Measurements from ENCODE around the gene AKT3. TPM values are rescaled to one million over a fixed set of nuclear protein-coding genes. Genes with fewer than 3 reads are reported as not detected.

The AKT3 gene
- polyA plus RNA-seq, 3 donors, result 0.81 to 1.7 (median 1.4) TPM

DNA sequence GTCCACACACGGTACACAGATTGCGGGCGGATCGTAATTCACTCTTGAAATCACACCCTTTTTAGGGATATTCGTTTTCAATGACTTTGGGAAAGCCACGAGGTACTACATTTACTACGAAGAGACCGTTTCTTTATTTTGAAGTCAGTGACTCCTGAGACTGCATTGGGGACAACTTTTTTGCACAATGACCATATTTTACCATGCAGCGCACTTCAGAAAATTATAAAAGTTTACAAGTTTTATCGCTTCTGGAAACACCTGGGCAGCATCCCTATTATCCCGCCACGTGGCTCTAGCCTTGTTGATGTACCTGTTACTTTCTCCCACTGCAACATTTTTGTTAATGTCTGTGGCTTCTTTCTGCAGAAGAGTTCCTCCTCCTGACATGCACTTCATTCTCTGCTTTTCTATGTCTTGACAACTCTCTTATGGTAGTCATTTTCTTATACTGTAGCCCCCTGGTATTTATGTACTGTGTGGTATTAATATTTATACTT, 1.3 kb upstream of the AKT3 start:
- no peak for DNase-seq

DNA sequence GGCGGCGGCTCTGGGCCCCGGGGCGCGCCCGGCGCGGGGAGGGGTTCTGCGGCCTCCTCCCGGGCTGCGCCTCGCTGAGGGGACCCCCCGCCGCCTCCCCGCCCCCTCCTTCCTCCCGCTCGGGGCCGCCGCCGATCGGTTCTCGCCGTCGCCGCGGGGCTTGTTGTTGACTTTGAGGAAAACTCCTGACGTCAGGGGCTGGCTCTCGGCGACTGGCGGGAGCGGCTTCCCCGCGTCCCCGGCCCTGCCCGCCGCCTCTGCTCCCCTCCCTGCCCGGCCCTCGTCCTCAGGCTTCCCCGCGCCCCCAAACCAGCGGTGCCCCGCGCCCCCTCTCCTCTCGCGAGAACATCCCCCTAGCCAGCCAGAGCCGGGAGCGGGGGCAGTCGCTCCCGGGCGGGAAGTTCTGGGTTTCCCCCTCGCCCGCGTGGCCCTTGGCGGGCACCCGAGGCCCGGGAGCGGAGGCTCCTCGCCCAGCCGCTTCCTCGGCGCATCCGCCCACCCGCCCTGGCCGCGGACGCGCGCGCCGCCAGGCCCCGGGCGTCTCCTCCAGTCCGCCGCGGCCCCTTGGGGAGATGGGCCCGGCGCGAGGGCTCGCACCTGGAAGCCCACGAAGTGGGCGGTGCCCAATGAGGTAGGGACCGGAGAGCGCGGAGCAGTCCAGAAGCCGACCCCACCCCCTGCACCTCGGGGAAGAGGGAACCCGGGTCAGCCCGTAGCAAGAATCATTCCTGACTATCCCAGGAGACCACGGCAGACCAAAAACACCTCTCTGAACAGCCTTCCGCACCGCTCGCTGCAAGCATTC, 611 bp upstream of the AKT3 start:
- H3K4me1 ChIP-seq (ENCODE audit: control insufficient read depth in 1 of 2, insufficient read depth in 2 of 2, low read length in 2 of 2), result peaks cover 11 to 25% of the 10 kb centered on the region in 2 donors

More for the DNA sequence above, 1.3 kb upstream of the AKT3 start:
- Histone ChIP-seq H3K27me3 (ENCODE audit: control insufficient read depth in 2 of 2, insufficient read depth in 2 of 2, low read length in 2 of 2) (peaks cover 17 to 49% of the 10 kb centered on the region in 2 donors), H3K27ac (ENCODE audit: low read depth in 1 of 2, low read length in 2 of 2) (peak overlapping the region in 1 of 2 donors; percentile 56), H3K4me1 (ENCODE audit: control insufficient read depth in 1 of 2, insufficient read depth in 2 of 2, low read length in 2 of 2) (peaks cover 11 to 25% of the 10 kb centered on the region in 2 donors), H3K9ac (ENCODE audit: insufficient read depth, low read length, poor library complexity, severe bottlenecking) (peak overlapping the region; percentile 72), H2AFZ (ENCODE audit: insufficient read depth, low read depth, low read length, poor library complexity, severe bottlenecking) (peak overlapping the region; percentile 94), H4K20me1 (ENCODE audit: insufficient read depth, low read length) (no peaks in the 10 kb centered on the region), H3K9me3 (replicated peaks in 1 of 2; ENCODE audit: control insufficient read depth in 1 of 2, insufficient read depth in 1 of 2, low read length in 2 of 2) (no peaks in the 10 kb centered on the region), H3K4me2 (replicated peaks; ENCODE audit: extremely low read depth, low read length, poor library complexity, severe bottlenecking) (peak overlapping the region; percentile 84), H3K4me3 (replicated peaks in 1 of 3; ENCODE audit: low read depth in 2 of 3, low read length in 3 of 3) (peak overlapping the region; percentile 55 to 80 (median 60)), H3K36me3 (replicated peaks in 1 of 2; ENCODE audit: control insufficient read depth in 1 of 2, insufficient read depth in 2 of 2, low read length in 2 of 2) (no peaks in the 10 kb centered on the region), H3K79me2 (ENCODE audit: insufficient read depth, low read length) (no peaks in the 10 kb centered on the region)
- H3K27ac Mint-ChIP-seq, result peak overlapping the region in 5 of 7 donors; percentile 11 to 78 (median 66)
- H3K9me3 Mint-ChIP-seq, result peaks cover 0 to 6% (median 0%) of the 10 kb centered on the region in 7 donors
- intact Hi-C loops (cut with micrococcal nuclease), result no loop called here
- H3K4me1 Mint-ChIP-seq, result peaks cover 14% of the 10 kb centered on the region
- H3K4me3 Mint-ChIP-seq, result peak overlapping the region; percentile 83 to 96
- peaks cover 31 to 46% (median 31%) of the 10 kb centered on the region in 3 donors for H3K27me3 Mint-ChIP-seq (ENCODE audit: low read depth in 3 of 3)
- 0% methylated on average over 8 of the region's 12 CpGs for WGBS (ENCODE audit: insufficient coverage)
- H3K36me3 Mint-ChIP-seq, result peaks cover 0 to 5% of the 10 kb centered on the region in 2 donors
- TF ChIP-seq, protein P1, sequence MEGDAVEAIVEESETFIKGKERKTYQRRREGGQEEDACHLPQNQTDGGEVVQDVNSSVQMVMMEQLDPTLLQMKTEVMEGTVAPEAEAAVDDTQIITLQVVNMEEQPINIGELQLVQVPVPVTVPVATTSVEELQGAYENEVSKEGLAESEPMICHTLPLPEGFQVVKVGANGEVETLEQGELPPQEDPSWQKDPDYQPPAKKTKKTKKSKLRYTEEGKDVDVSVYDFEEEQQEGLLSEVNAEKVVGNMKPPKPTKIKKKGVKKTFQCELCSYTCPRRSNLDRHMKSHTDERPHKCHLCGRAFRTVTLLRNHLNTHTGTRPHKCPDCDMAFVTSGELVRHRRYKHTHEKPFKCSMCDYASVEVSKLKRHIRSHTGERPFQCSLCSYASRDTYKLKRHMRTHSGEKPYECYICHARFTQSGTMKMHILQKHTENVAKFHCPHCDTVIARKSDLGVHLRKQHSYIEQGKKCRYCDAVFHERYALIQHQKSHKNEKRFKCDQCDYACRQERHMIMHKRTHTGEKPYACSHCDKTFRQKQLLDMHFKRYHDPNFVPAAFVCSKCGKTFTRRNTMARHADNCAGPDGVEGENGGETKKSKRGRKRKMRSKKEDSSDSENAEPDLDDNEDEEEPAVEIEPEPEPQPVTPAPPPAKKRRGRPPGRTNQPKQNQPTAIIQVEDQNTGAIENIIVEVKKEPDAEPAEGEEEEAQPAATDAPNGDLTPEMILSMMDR (IDR thresholded peaks at IDR 0.05), result no peak

More for the DNA sequence above, 611 bp upstream of the AKT3 start:
- intact Hi-C loops (cut with micrococcal nuclease), result no loop called here
- peak overlapping the region; percentile 84 for H3K4me2 ChIP-seq (replicated peaks; ENCODE audit: extremely low read depth, low read length, poor library complexity, severe bottlenecking)
- H3K4me3 ChIP-seq (replicated peaks in 1 of 3; ENCODE audit: low read depth in 2 of 3, low read length in 3 of 3), result peak overlapping the region; percentile 55 to 80 (median 60)
- Mint-ChIP-seq H3K4me3 (peak overlapping the region; percentile 83 to 96), H3K4me1 (peaks cover 14% of the 10 kb centered on the region), H3K27me3 (ENCODE audit: low read depth in 3 of 3) (peaks cover 28 to 44% (median 31%) of the 10 kb centered on the region in 3 donors), H3K27ac (peak overlapping the region in 6 of 7 donors; percentile 7 to 78 (median 48)), H3K9me3 (peaks cover 0 to 6% (median 0%) of the 10 kb centered on the region in 7 donors), H3K36me3 (peaks cover 0 to 5% of the 10 kb centered on the region in 2 donors)
- peak overlapping the region; percentile 94 for H2AFZ ChIP-seq (ENCODE audit: insufficient read depth, low read depth, low read length, poor library complexity, severe bottlenecking)
- TF ChIP-seq, protein P1 (IDR thresholded peaks at IDR 0.05), result no peak
- WGBS (ENCODE audit: insufficient coverage), result under 1% methylated on average over 71 of the region's 92 CpGs
- DNase-seq, result peak; percentile 36 to 67 (median 45)
- H3K27ac ChIP-seq (ENCODE audit: low read depth in 1 of 2, low read length in 2 of 2), result peak overlapping the region in 1 of 2 donors; percentile 56
- H3K27me3 ChIP-seq (ENCODE audit: control insufficient read depth in 2 of 2, insufficient read depth in 2 of 2, low read length in 2 of 2), result peaks cover 17 to 49% of the 10 kb centered on the region in 2 donors
- H4K20me1 ChIP-seq (ENCODE audit: insufficient read depth, low read length), result no peaks in the 10 kb centered on the region
- H3K79me2 ChIP-seq (ENCODE audit: insufficient read depth, low read length), result no peaks in the 10 kb centered on the region
- H3K9me3 ChIP-seq (replicated peaks in 1 of 2; ENCODE audit: control insufficient read depth in 1 of 2, insufficient read depth in 1 of 2, low read length in 2 of 2), result no peaks in the 10 kb centered on the region
- no peaks in the 10 kb centered on the region for H3K36me3 ChIP-seq (replicated peaks in 1 of 2; ENCODE audit: control insufficient read depth in 1 of 2, insufficient read depth in 2 of 2, low read length in 2 of 2)
- peak overlapping the region; percentile 72 for H3K9ac ChIP-seq (ENCODE audit: insufficient read depth, low read length, poor library complexity, severe bottlenecking)

All from CD14-positive monocyte (primary cell).